Fibroblast of lung (primary cell): ENCODE results near the gene GNAT3. TPM values are rescaled to one million over a fixed set of nuclear protein-coding genes. Genes with fewer than 3 reads are reported as not detected.

Experiments used
- DNase-seq, 2 donors: peaks; one replicate each; pipeline versions ENCODE4 v3.0.0 to v3.0.0-alpha.2; 2010; ENCODE audit warnings: low read depth in 2 of 2
- H2AFZ ChIP-seq: 2 replicates; pipeline ENCODE4 v1.5.1; 2012; ENCODE audit warnings: low read length, control low read depth, inconsistent platforms
- H3K27ac ChIP-seq: 2 replicates; pipeline ENCODE4 v1.5.1; 2011; ENCODE audit warnings: low read length, control low read depth; ENCODE audit not compliant: insufficient read depth
- H3K27me3 ChIP-seq: 2 replicates; pipeline ENCODE4 v1.5.1; 2011; ENCODE audit warnings: mild to moderate bottlenecking, low read length; ENCODE audit not compliant: control insufficient read depth, insufficient read depth
- H3K36me3 ChIP-seq: 2 replicates; pipeline ENCODE4 v1.5.1; 2011; ENCODE audit warnings: low read length; ENCODE audit not compliant: control insufficient read depth, insufficient read depth
- H3K4me1 ChIP-seq: 2 replicates; pipeline ENCODE4 v1.5.1; 2011; ENCODE audit warnings: low read length; ENCODE audit not compliant: control insufficient read depth, insufficient read depth; ENCODE audit errors: extremely low read depth
- H3K4me2 ChIP-seq: 2 replicates; pipeline ENCODE4 v1.5.1; 2011; ENCODE audit warnings: low read length, control low read depth; ENCODE audit not compliant: insufficient read depth; ENCODE audit errors: extremely low read depth
- H3K4me3 ChIP-seq, 4 experiments: fragments of 200-600 bp in 1 of 4; sonication (generic) in 1 of 4; replicated peaks in 1 of 4; 2 replicates each; pipeline ENCODE4 v1.5.1; 2011 to 2016; ENCODE audit warnings: low read length in 4 of 4, low read depth in 3 of 4, mild to moderate bottlenecking in 3 of 4, control low read depth in 2 of 4, inconsistent platforms in 1 of 4, mixed read lengths in 1 of 4; ENCODE audit not compliant: insufficient read depth in 1 of 4; ENCODE audit errors: control extremely low read depth in 1 of 4
- H3K79me2 ChIP-seq: 2 replicates; pipeline ENCODE4 v1.5.1; 2012; ENCODE audit warnings: mild to moderate bottlenecking, low read length, inconsistent platforms; ENCODE audit not compliant: control insufficient read depth, insufficient read depth
- H3K9ac ChIP-seq: 2 replicates; pipeline ENCODE4 v1.5.1; 2011; ENCODE audit warnings: mild to moderate bottlenecking, low read length, control low read depth; ENCODE audit not compliant: insufficient read depth
- H3K9me3 ChIP-seq: 2 replicates; pipeline ENCODE4 v1.5.1; 2012; ENCODE audit warnings: low read depth, low read length; ENCODE audit not compliant: control insufficient read depth, insufficient read depth
- H4K20me1 ChIP-seq: 2 replicates; pipeline ENCODE4 v1.5.1; 2011; ENCODE audit warnings: low read length; ENCODE audit not compliant: control insufficient read depth, insufficient read depth; ENCODE audit errors: extremely low read depth
- CTCF ChIP-seq, 2 donors: IDR thresholded peaks in 1 of 2; conservative IDR thresholded peaks in 1 of 2; 1 replicate in 1 of 2; 2 replicates in 1 of 2; pipeline ENCODE4 v1.5.1; 2011 to 2012; ENCODE audit warnings: low read length in 2 of 2, control low read depth in 1 of 2, inconsistent platforms in 1 of 2, low read depth in 1 of 2, mild to moderate bottlenecking in 1 of 2
- EZH2 ChIP-seq: IDR thresholded peaks from 2 replicates; pipeline ENCODE4 v1.5.1; 2012; ENCODE audit warnings: low read length, control low read depth, mild to moderate bottlenecking; ENCODE audit errors: missing control alignments
- polyA plus RNA-seq, 2 donors: library from polyadenylated mRNA; depleted of rRNA in 1 of 2; stranded (reverse) in 1 of 2; unstranded in 1 of 2; fragments of >200 nt; gene quantifications; 2 replicates each; pipeline ENCODE4 v1.2.1, GENCODE V29; 2011 to 2012; ENCODE audit warnings: missing spikeins in 1 of 2
- total RNA-seq: library from RNA; depleted of rRNA; stranded (reverse); fragments of >200 nt; gene quantifications from 2 replicates; pipeline ENCODE4 v1.2.1, GENCODE V29; 2014

The GNAT3 gene
- total and polyA plus RNA-seq, 2 donors (not counting 1 experiment from before 2014, with no cell fraction given), result not detected

- no peak for DNase-seq
These were observed 66.5 kb downstream of the GNAT3 start for GRCh38 chr7:80445351-80445750.

GRCh38 chr7:80444811-80445210, 67.1 kb downstream of the GNAT3 start:
- no peak for DNase-seq
- no peaks in the 10 kb centered on the region for H3K27me3 ChIP-seq
- H3K4me2 ChIP-seq, result no peak overlapping the region
- H3K36me3 ChIP-seq, result no peaks in the 10 kb centered on the region
- H3K9ac ChIP-seq, result no peak overlapping the region
- H3K4me3 ChIP-seq, result no peak overlapping the region
- H3K27ac ChIP-seq, result no peak overlapping the region
- no peak overlapping the region for H2AFZ ChIP-seq
- no peak for TF ChIP-seq EZH2
- TF ChIP-seq CTCF (conservative IDR thresholded peaks at IDR 0.05 in 1 of 2, IDR thresholded peaks at IDR 0.05 in 1 of 2; ENCODE audit: low read depth in 1 of 2, low read length in 2 of 2), result no peak
- no peaks in the 10 kb centered on the region for H3K79me2 ChIP-seq
- no peaks in the 10 kb centered on the region for H4K20me1 ChIP-seq
- peaks cover 4% of the 10 kb centered on the region for H3K4me1 ChIP-seq
- no peaks in the 10 kb centered on the region for H3K9me3 ChIP-seq

More at GRCh38 chr7:80445351-80445750, 66.5 kb downstream of the GNAT3 start:
- TF ChIP-seq CTCF (conservative IDR thresholded peaks at IDR 0.05 in 1 of 2, IDR thresholded peaks at IDR 0.05 in 1 of 2; ENCODE audit: low read depth in 1 of 2, low read length in 2 of 2) (no peak), EZH2 (no peak)
- H3K27ac ChIP-seq, result no peak overlapping the region
- H3K4me1 ChIP-seq, result no peaks in the 10 kb centered on the region
- no peak overlapping the region for H2AFZ ChIP-seq
- H3K9me3 ChIP-seq, result no peaks in the 10 kb centered on the region
- no peaks in the 10 kb centered on the region for H3K79me2 ChIP-seq
- no peak overlapping the region for H3K9ac ChIP-seq
- H3K27me3 ChIP-seq, result no peaks in the 10 kb centered on the region
- no peak overlapping the region for H3K4me2 ChIP-seq
- no peaks in the 10 kb centered on the region for H4K20me1 ChIP-seq
- H3K4me3 ChIP-seq, result no peak overlapping the region
- no peaks in the 10 kb centered on the region for H3K36me3 ChIP-seq

- no peak overlapping the region for H3K4me2 ChIP-seq
- no peak overlapping the region for H3K27ac ChIP-seq
- TF ChIP-seq EZH2 (no peak), CTCF (conservative IDR thresholded peaks at IDR 0.05 in 1 of 2, IDR thresholded peaks at IDR 0.05 in 1 of 2; ENCODE audit: low read depth in 1 of 2, low read length in 2 of 2) (no peak)
- no peaks in the 10 kb centered on the region for H3K27me3 ChIP-seq
- peaks cover 4% of the 10 kb centered on the region for H3K4me1 ChIP-seq
- no peaks in the 10 kb centered on the region for H3K36me3 ChIP-seq
- no peak overlapping the region for H3K4me3 ChIP-seq
- H3K9me3 ChIP-seq, result no peaks in the 10 kb centered on the region
- H4K20me1 ChIP-seq, result no peaks in the 10 kb centered on the region
- peak in 1 of 2 donors; percentile 20 for DNase-seq
- no peak overlapping the region for H2AFZ ChIP-seq
- H3K79me2 ChIP-seq, result no peaks in the 10 kb centered on the region
- no peak overlapping the region for H3K9ac ChIP-seq
These were observed 68.5 kb downstream of the GNAT3 start for GRCh38 chr7:80443325-80443724.
